PC-9 (cell line): Measurements from ENCODE around the gene TMOD3. TPM values are rescaled to one million over a fixed set of nuclear protein-coding genes. Genes with fewer than 3 reads are reported as not detected.

Experiments used
- BruUV-seq: library from RNA; stranded (reverse); fragments of 400-500 nt; replicated peaks from 2 replicates; lab custom pipeline; 2021; lab: Mats Ljungman, UMichigan
- CTCF ChIA-PET: fragments of 300-600 bp; sonication (Branson Sonifier 250); formaldehyde crosslinking; loops from one replicate; lab custom pipeline; 2022; ENCODE audit warnings: antibody characterized with exemption; lab: Charles Lee
- POLR2A ChIA-PET: fragments of 300-600 bp; sonication (Branson Sonifier 250); formaldehyde crosslinking; loops from one replicate; lab custom pipeline; 2022; ENCODE audit warnings: antibody characterized with exemption; ENCODE audit not compliant: unreplicated experiment; lab: Charles Lee
- DNase-seq, 2 experiments: peaks; one replicate each; pipeline versions ENCODE4 v3.0.0 to v3.0.0-alpha.2; 2015 to 2022; ENCODE audit warnings: mixed read lengths in 1 of 2
- H2AFZ ChIP-seq: fragments of 200-600 bp; sonication (generic); 2 replicates; pipeline ENCODE4 v1.8.1; 2017; ENCODE audit warnings: antibody characterized with exemption
- H3F3A ChIP-seq: fragments of 200-600 bp; sonication (generic); 2 replicates; pipeline ENCODE4 v1.8.1; 2017; ENCODE audit warnings: antibody characterized with exemption, mild to moderate bottlenecking, low read depth; ENCODE audit not compliant: insufficient read depth
- H3K27ac ChIP-seq: fragments of 200-600 bp; sonication (generic); 2 replicates; pipeline ENCODE4 v1.6.1; 2016; ENCODE audit warnings: mixed run types
- H3K27me3 ChIP-seq: fragments of 200-600 bp; sonication (generic); 2 replicates; pipeline ENCODE4 v1.6.1; 2016; ENCODE audit warnings: low read depth, mixed run types; ENCODE audit not compliant: insufficient read depth
- H3K36me3 ChIP-seq: fragments of 200-600 bp; sonication (generic); 2 replicates; pipeline ENCODE4 v1.6.1; 2016; ENCODE audit warnings: low read depth, mixed run types
- H3K4me1 ChIP-seq: fragments of 200-600 bp; sonication (generic); replicated peaks from 2 replicates; pipeline ENCODE4 v1.6.1; 2016; ENCODE audit warnings: mixed run types; ENCODE audit not compliant: insufficient read depth
- H3K4me2 ChIP-seq: fragments of 200-600 bp; sonication (generic); 2 replicates; pipeline ENCODE4 v1.6.1; 2017; ENCODE audit warnings: mixed run types
- H3K4me3 ChIP-seq: fragments of 200-600 bp; sonication (generic); 2 replicates; pipeline ENCODE4 v1.6.1; 2016; ENCODE audit warnings: mixed run types
- H3K79me2 ChIP-seq: fragments of 200-600 bp; sonication (generic); 2 replicates; pipeline ENCODE4 v1.6.1; 2017; ENCODE audit warnings: low read depth, mixed run types
- H3K9me2 ChIP-seq: fragments of 200-600 bp; sonication (generic); 2 replicates; pipeline ENCODE4 v1.8.1; 2017; ENCODE audit warnings: mild to moderate bottlenecking; ENCODE audit not compliant: insufficient read depth
- H3K9me3 ChIP-seq: fragments of 200-600 bp; sonication (generic); 2 replicates; pipeline ENCODE4 v1.8.1; 2016; ENCODE audit warnings: low read depth; ENCODE audit not compliant: insufficient read depth
- H4K20me1 ChIP-seq: fragments of 200-600 bp; sonication (generic); 2 replicates; pipeline ENCODE4 v1.8.1; 2017; ENCODE audit not compliant: insufficient read depth
- CTCF ChIP-seq: fragments of 200-600 bp; sonication (generic); conservative IDR thresholded peaks from 2 replicates; pipeline ENCODE4 v1.6.1; 2017; ENCODE audit warnings: mixed run types, antibody characterized with exemption, mild to moderate bottlenecking, moderate library complexity
- EZH2 ChIP-seq: fragments of 200-600 bp; sonication (generic); IDR thresholded peaks from 2 replicates; pipeline ENCODE4 v1.8.0; 2017; ENCODE audit warnings: antibody characterized with exemption, low read depth
- intact Hi-C: fragments of 100-400 bp; cut with micrococcal nuclease; formaldehyde crosslinking; loops from one replicate; pipeline ENCODE4 v1.10.0; 2022; ENCODE audit not compliant: unreplicated experiment
- total RNA-seq: library from RNA; stranded (reverse); gene quantifications from 2 replicates; pipeline ENCODE4 v1.2.3, GENCODE V29; 2021

The TMOD3 gene
- total RNA-seq, 1 experiment from 2014 or later, result 125 TPM

GRCh38 chr15:51833772-51834171, 4.3 kb downstream of the TMOD3 start:
- H3K9me2 ChIP-seq, result no peaks in the 10 kb centered on the region
- H3K4me2 ChIP-seq, result peak overlapping the region; percentile 95
- no TSS peak for BruUV-seq
- no peak for TF ChIP-seq CTCF
- no peak for TF ChIP-seq EZH2
- H3K36me3 ChIP-seq, result peaks cover 3% of the 10 kb centered on the region; the same call in 1 of the 2 replicates
- POLR2A ChIA-PET, result no interaction called here
- H3K9me3 ChIP-seq, result no peaks in the 10 kb centered on the region
- H3K79me2 ChIP-seq, result peaks cover 93% of the 10 kb centered on the region
- H3K27ac ChIP-seq, result 0 out of 2 replicates have a peak overlapping the region, but pooled peaks have one; percentile 34
- CTCF ChIA-PET, result no interaction called here
- H4K20me1 ChIP-seq, result peaks cover 11% of the 10 kb centered on the region
- H3K27me3 ChIP-seq, result no peaks in the 10 kb centered on the region
- H3F3A ChIP-seq, result no peaks in the 10 kb centered on the region; the same call in none of the 2 replicates
- DNase-seq, result no peak
- intact Hi-C loops, result no loop called here
- no peak overlapping the region for H2AFZ ChIP-seq
- H3K4me3 ChIP-seq, result peak overlapping the region; percentile 39
- peaks cover 53% of the 10 kb centered on the region for H3K4me1 ChIP-seq

- H3K27me3 ChIP-seq, result no peaks in the 10 kb centered on the region
- intact Hi-C loops, result no loop called here
- H4K20me1 ChIP-seq, result peaks cover 3% of the 10 kb centered on the region
- TF ChIP-seq CTCF (no peak), EZH2 (no peak)
- no TSS peak for BruUV-seq
- no peak overlapping the region for H3K27ac ChIP-seq
- H3K4me2 ChIP-seq, result no peak overlapping the region
- CTCF ChIA-PET, result no interaction called here
- peaks cover 100% of the 10 kb centered on the region for H3K79me2 ChIP-seq
- no peak overlapping the region for H2AFZ ChIP-seq
- H3F3A ChIP-seq, result no peaks in the 10 kb centered on the region; the same call in none of the 2 replicates
- POLR2A ChIA-PET, result no interaction called here
- DNase-seq, result no peak
- H3K36me3 ChIP-seq, result peaks cover 3% of the 10 kb centered on the region; the same call in 1 of the 2 replicates
- peaks cover 38% of the 10 kb centered on the region for H3K4me1 ChIP-seq
- no peaks in the 10 kb centered on the region for H3K9me2 ChIP-seq
- H3K9me3 ChIP-seq, result no peaks in the 10 kb centered on the region
- no peak overlapping the region for H3K4me3 ChIP-seq
Measured at GRCh38 chr15:51837792-51838251, 8.4 kb downstream of the TMOD3 start.

GRCh38 chr15:51838270-51838669, 8.8 kb downstream of the TMOD3 start:
- intact Hi-C loops, result no loop called here
- no peak overlapping the region for H3K27ac ChIP-seq
- no TSS peak for BruUV-seq

More at GRCh38 chr15:51838270-51838669, 8.8 kb downstream of the TMOD3 start:
- Histone ChIP-seq H3K4me2 (no peak overlapping the region), H3K9me2 (no peaks in the 10 kb centered on the region), H4K20me1 (no peaks in the 10 kb centered on the region; the same call in none of the 2 replicates), H3F3A (no peaks in the 10 kb centered on the region; the same call in none of the 2 replicates), H3K4me3 (no peak overlapping the region), H3K79me2 (peaks cover 100% of the 10 kb centered on the region), H2AFZ (no peak overlapping the region), H3K27me3 (no peaks in the 10 kb centered on the region), H3K4me1 (peaks cover 38% of the 10 kb centered on the region), H3K9me3 (no peaks in the 10 kb centered on the region), H3K36me3 (peaks cover 3% of the 10 kb centered on the region; the same call in 1 of the 2 replicates)
- no peak for TF ChIP-seq CTCF
- no peak for TF ChIP-seq EZH2
- ChIA-PET POLR2A (no interaction called here), CTCF (no interaction called here)
- no peak for DNase-seq
